ENCODE data around the gene PTH2. TPM values are rescaled to one million over a fixed set of nuclear protein-coding genes. Genes with fewer than 3 reads are reported as not detected.

The PTH2 gene, protein sequence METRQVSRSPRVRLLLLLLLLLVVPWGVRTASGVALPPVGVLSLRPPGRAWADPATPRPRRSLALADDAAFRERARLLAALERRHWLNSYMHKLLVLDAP
- not detected in 2 replicates for total RNA-seq

DNA sequence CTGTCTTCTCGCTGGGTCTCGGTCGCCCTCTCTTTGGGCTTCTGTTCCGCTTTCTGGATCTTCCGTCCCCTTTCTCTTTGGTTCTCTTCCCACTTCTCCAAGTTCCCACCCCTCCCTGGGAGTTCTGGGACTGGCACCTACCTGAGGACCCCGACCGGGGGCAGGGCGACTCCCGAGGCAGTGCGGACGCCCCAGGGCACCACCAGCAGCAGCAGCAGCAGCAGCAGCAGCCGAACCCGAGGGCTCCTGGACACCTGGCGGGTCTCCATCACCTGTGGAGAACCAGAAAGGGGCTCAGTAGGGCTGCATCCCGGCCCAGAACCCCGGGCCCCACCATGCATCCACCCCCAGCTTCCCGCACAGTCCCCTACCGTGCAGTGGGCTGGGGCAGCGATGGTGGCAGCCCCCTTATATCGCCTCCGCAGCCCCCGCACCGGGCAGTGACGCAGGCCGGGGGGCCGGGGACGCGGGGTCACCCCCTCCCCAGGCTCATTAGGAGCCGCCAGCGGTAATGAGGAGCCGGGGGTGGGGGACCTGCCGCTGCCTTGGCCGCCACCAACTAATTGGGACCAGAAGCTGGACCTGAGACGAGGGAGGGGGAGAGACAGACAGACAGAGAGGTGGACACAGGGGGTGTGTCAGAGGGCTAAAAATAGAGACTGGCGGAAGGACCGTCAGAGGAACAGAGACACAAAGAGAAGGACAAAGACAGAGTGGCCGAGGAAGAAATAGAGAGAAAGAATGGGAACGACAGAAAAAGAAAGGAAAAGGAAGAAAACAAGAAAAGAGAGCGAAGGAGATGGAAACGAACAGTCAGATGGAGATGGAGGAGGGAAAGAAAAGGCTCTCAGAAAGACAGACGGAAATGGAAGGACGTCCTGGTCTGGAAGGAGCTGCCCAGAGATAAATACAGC, at the start of gene PTH2:
Gene PTH2 (minus strand): TSS at position 371 of the 914 bp plus-strand sequence. CDS start 102 bp downstream, at position 269.

GRCh38 chr19:49453013-49453756, 29.9 kb upstream of the PTH2 start, which contains the start of gene ALDH16A1:
TSS of gene ALDH16A1 (plus strand) at chr19:49453225. CDS start at chr19:49453332, 107 bp downstream.

GRCh38 chr19:49451430-49452181, 28.4 kb upstream of the PTH2 start, which contains the start of gene PIH1D1:
TSS of gene PIH1D1 (minus strand) at chr19:49451814. CDS start at chr19:49451574, 240 bp downstream.

DNA sequence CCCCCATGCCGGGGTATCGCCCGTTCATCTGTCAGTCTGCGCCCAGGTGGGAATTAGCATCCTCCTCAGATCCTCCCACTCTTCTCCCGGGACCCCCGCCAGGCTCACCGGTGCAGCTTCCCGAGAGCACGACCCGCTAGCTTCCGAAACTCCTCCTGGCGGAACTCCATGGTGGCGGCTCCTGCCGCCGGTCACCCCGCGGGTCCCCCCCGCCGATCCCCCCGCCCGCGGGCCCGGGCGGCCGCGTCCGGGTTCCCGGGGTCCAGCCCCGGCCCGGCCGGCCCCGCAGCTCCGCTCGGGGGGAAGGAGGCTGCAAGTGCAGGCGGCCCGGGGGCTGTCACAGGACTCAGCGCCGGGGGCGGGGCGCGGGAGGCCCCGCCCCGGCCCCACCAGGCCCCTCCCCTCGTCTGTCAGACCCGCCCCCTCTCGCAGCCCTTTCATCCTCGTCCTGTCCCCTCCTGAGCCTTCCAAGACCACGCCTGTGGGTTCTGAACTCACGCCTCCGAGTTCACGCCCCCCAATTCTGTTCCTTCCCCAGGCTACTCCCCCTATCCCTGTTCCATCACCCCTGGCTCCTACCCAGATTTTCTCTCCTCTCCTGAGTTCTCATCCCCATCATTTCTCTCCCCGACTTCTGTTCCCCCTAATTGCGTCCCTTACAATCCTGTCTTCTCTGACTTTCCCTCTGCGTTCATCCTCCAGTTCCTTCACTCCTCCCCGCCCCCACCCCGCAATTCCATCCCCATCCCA, 18.1 kb upstream of the PTH2 start, which contains the start of gene SLC17A7:
Gene SLC17A7 (minus strand): TSS at position 318 of the 750 bp plus-strand sequence. CDS start 148 bp downstream, at position 170.

DNA sequence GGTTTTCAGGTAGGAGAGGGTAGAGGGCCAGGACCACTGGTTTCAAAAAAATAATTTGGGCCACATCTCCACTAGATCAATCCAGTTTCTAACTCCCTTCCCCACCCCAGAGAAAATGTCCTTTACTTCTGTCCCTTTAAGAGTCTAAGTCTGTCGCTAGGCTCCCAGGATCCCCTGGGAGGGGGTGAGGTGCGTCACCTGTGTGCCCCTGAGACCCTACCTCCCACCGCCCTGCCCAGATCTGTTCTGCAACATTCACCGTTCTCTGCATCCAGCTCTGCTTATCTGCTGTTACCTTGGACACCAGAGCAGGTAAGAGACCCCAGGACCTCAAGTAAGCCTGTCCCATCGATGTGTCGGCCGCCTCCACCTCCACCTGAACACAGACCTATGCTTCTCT, 1.9 kb upstream of the PTH2 start, which contains the start of gene GFY:
Gene GFY (plus strand): TSS at position 211 of the 400 bp plus-strand sequence. CDS start 1,043 bp downstream, outside the sequence.

GRCh38 chr19:49387936-49388372, 35.3 kb downstream of the PTH2 start, which contains the start of gene KASH5:
TSS of gene KASH5 (plus strand) at chr19:49388249. CDS start at chr19:49390884, 2,635 bp downstream.

Other genes starting within 250 kb of the PTH2 start
- gene SLC6A16, start 98.2 kb downstream of the PTH2 start, total RNA-seq, result under 0.01 TPM in 1 of 2 replicates, not detected in the other
- gene CD37, start 88.0 kb downstream of the PTH2 start, total RNA-seq, result not detected in 2 replicates
- 5.1 and 18.8 TPM in 2 replicates for gene TEAD2, start 61.0 kb downstream of the PTH2 start, total RNA-seq
- 0.39 TPM in 1 of 2 replicates, not detected in the other for gene DKKL1, start 59.6 kb downstream of the PTH2 start, total RNA-seq
- gene KASH5, start 35.2 kb downstream of the PTH2 start, total RNA-seq, result not detected in 2 replicates
- not detected in 2 replicates for gene GFY, start 1.9 kb upstream of the PTH2 start, total RNA-seq
- gene SLC17A7, start 18.1 kb upstream of the PTH2 start, total RNA-seq, result under 0.01 TPM in 1 of 2 replicates, not detected in the other
- gene PIH1D1, start 28.4 kb upstream of the PTH2 start, total RNA-seq, result 84.0 and 118 TPM in 2 replicates
- gene ALDH16A1, start 29.8 kb upstream of the PTH2 start, total RNA-seq, result 27.1 and 34.2 TPM in 2 replicates
- gene FLT3LG, start 50.8 kb upstream of the PTH2 start, total RNA-seq, result 0.79 TPM in 1 of 2 replicates, not detected in the other
- gene RPL13A, start 64.2 kb upstream of the PTH2 start, total RNA-seq, result 2,267 and 3,501 TPM in 2 replicates
- 2,287 and 2,633 TPM in 2 replicates for gene RPS11, start 73.0 kb upstream of the PTH2 start, total RNA-seq
- gene FCGRT, start 89.2 kb upstream of the PTH2 start, total RNA-seq, result 39.7 and 108 TPM in 2 replicates
- gene RCN3, start 104.6 kb upstream of the PTH2 start, total RNA-seq, result 39.7 and 79.5 TPM in 2 replicates
- gene NOSIP, start 157.1 kb upstream of the PTH2 start, total RNA-seq, result 64.0 and 72.6 TPM in 2 replicates
- 8.6 and 11.2 TPM in 2 replicates for gene PRRG2, start 157.9 kb upstream of the PTH2 start, total RNA-seq
- gene PRR12, start 167.7 kb upstream of the PTH2 start, total RNA-seq, result 4.4 and 5.9 TPM in 2 replicates
- 50.3 and 51.6 TPM in 2 replicates for gene RRAS, start 216.7 kb upstream of the PTH2 start, total RNA-seq
- gene SCAF1, start 218.8 kb upstream of the PTH2 start, total RNA-seq, result 19.6 and 31.6 TPM in 2 replicates
- 64.0 and 64.4 TPM in 2 replicates for gene IRF3, start 242.4 kb upstream of the PTH2 start, total RNA-seq
- gene BCL2L12, start 242.5 kb upstream of the PTH2 start, total RNA-seq, result 8.2 and 16.1 TPM in 2 replicates